ENCODE measurements around the gene TMCC1.

GRCh38 chr3:129888771-129889170 is 4.7 kb downstream of the TMCC1 start:
- TF ChIP-seq CTCF (IDR thresholded peaks at IDR 0.05): no peak
- no peak for TF ChIP-seq POLR2AphosphoS5 (IDR thresholded peaks at IDR 0.05)
- TF ChIP-seq POLR2A (IDR thresholded peaks at IDR 0.05): no peak
